ENCODE results near the gene LRP1B. TPM values are rescaled to one million over a fixed set of nuclear protein-coding genes. Genes with fewer than 3 reads are reported as not detected.
"Not testable (repeated sequence)": the region's sequence is repeated elsewhere in the genome, so short reads cannot be mapped to it uniquely, and the experiment has no call there.

The LRP1B gene
- total RNA-seq, 1 experiment from 2014 or later = 0.21 TPM

DNA sequence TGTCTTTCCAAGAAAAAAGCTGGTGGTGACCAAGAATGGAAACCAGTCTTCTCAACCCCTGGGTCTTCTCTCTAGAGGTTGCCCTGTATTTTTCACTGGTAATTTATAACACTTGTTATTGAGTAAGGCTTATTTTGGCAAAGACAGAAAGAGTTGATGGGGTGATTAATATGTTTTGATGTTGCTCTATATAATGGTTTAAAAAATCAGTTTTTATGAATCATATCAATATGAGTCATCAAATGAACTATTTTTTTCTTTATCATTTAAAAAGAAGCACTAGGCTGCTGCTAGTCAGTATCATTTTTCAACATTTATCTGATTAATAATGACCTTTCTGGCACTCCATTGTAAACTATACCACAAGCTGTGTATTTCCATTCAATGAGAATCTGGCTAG lies 1142.2 kb downstream of the LRP1B start:
- TF ChIP-seq, protein P1, sequence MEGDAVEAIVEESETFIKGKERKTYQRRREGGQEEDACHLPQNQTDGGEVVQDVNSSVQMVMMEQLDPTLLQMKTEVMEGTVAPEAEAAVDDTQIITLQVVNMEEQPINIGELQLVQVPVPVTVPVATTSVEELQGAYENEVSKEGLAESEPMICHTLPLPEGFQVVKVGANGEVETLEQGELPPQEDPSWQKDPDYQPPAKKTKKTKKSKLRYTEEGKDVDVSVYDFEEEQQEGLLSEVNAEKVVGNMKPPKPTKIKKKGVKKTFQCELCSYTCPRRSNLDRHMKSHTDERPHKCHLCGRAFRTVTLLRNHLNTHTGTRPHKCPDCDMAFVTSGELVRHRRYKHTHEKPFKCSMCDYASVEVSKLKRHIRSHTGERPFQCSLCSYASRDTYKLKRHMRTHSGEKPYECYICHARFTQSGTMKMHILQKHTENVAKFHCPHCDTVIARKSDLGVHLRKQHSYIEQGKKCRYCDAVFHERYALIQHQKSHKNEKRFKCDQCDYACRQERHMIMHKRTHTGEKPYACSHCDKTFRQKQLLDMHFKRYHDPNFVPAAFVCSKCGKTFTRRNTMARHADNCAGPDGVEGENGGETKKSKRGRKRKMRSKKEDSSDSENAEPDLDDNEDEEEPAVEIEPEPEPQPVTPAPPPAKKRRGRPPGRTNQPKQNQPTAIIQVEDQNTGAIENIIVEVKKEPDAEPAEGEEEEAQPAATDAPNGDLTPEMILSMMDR (IDR thresholded peaks at IDR 0.05; ENCODE audit: unreplicated experiment) = no peak
- no peaks in the 10 kb centered on the region for H3K36me3 Mint-ChIP-seq (ENCODE audit: insufficient read depth, unreplicated experiment)
- intact Hi-C loops (cut with micrococcal nuclease; ENCODE audit: unreplicated experiment) = no loop called here
- H3K4me1 Mint-ChIP-seq (ENCODE audit: low read depth, unreplicated experiment) = no peaks in the 10 kb centered on the region
- no peaks in the 10 kb centered on the region for H3K27me3 Mint-ChIP-seq (ENCODE audit: unreplicated experiment)
- CTCF ChIA-PET = no interaction called here
- H3K9me3 Mint-ChIP-seq (ENCODE audit: low read depth, unreplicated experiment) = no peaks in the 10 kb centered on the region
- no peak overlapping the region for H3K27ac Mint-ChIP-seq (ENCODE audit: unreplicated experiment)
- H3K4me3 Mint-ChIP-seq (ENCODE audit: low read depth, unreplicated experiment) = no peak overlapping the region
- no TSS peak for BruUV-seq (replicated peaks)
- DNase-seq = no peak

DNA sequence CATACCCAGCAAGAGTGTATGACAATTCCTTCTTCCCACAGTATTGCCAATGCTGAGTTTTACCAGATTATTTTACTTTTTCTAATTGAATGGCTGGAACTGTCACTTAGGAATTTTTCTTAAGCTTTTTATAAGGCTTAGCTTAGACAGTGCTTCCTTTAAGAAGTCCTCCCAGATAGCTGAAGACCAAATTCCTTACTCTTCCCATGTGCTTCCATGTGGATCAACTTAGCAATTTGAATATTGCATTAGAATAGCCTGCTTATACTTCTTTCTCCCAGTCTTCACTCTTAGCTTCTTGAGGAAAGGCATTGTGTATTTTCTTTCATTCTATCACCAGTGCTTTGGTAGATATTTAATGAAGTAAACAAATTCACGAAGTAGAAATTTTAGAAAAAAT lies 1144.4 kb downstream of the LRP1B start:
- H3K4me1 Mint-ChIP-seq (ENCODE audit: low read depth, unreplicated experiment) = no peaks in the 10 kb centered on the region
- no peak overlapping the region for H3K4me3 Mint-ChIP-seq (ENCODE audit: low read depth, unreplicated experiment)
- H3K36me3 Mint-ChIP-seq (ENCODE audit: insufficient read depth, unreplicated experiment) = no peaks in the 10 kb centered on the region
- no peaks in the 10 kb centered on the region for H3K27me3 Mint-ChIP-seq (ENCODE audit: unreplicated experiment)
- intact Hi-C loops (cut with micrococcal nuclease; ENCODE audit: unreplicated experiment) = no loop called here
- TF ChIP-seq, protein P1 (IDR thresholded peaks at IDR 0.05; ENCODE audit: unreplicated experiment) = no peak
- DNase-seq = no peak
- CTCF ChIA-PET = no interaction called here
- H3K27ac Mint-ChIP-seq (ENCODE audit: unreplicated experiment) = no peak overlapping the region
- no peaks in the 10 kb centered on the region for H3K9me3 Mint-ChIP-seq (ENCODE audit: low read depth, unreplicated experiment)
- BruUV-seq (replicated peaks) = no TSS peak

DNA sequence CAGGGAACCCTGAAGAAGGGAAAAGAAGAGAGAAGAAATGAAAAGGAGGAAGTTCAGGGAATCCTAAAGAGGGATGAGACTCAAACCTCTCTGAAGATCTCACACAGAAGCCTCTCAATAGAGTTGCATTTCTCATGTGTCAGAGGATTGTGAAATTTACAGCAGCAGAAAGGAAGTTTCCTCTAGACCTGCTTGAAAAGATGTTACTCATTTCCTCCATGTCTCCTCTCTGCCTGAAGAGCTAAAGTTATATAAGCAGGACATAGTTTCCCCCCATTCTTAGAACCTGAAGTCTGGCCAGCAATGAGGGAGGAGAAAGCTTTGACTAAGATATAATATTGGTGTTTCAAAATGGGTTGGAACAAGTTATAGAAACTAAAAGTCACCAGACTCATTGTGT lies 1155.6 kb downstream of the LRP1B start:
- H3K9me3 Mint-ChIP-seq (ENCODE audit: low read depth, unreplicated experiment) = no peaks in the 10 kb centered on the region
- no peaks in the 10 kb centered on the region for H3K36me3 Mint-ChIP-seq (ENCODE audit: insufficient read depth, unreplicated experiment)
- no peaks in the 10 kb centered on the region for H3K4me1 Mint-ChIP-seq (ENCODE audit: low read depth, unreplicated experiment)
- no TSS peak for BruUV-seq (replicated peaks)
- no peaks in the 10 kb centered on the region for H3K27me3 Mint-ChIP-seq (ENCODE audit: unreplicated experiment)
- DNase-seq = no peak
- no peak overlapping the region for H3K4me3 Mint-ChIP-seq (ENCODE audit: low read depth, unreplicated experiment)
- CTCF ChIA-PET = no interaction called here
- H3K27ac Mint-ChIP-seq (ENCODE audit: unreplicated experiment) = no peak overlapping the region
- TF ChIP-seq, protein P1 (IDR thresholded peaks at IDR 0.05; ENCODE audit: unreplicated experiment) = no peak
- intact Hi-C loops (cut with micrococcal nuclease; ENCODE audit: unreplicated experiment) = no loop called here

DNA sequence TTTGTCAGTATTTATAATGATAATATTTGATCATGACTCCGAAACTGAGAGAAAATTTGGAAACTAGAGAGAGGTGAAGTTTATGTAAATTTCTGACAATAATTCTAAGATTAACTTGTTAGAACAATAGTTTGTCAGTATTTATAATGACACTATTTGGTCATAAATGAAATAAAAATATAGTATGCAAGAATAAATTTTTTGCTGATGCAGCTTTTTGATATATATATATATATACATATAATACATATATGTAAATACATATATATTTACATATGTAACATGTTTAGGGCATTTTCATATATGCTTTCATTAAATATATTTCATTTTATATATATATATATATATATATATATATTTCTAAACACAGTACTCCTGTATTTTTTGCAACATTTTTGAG lies 1158.1 kb downstream of the LRP1B start:
- DNase-seq = no peak
- no peaks in the 10 kb centered on the region for H3K4me1 Mint-ChIP-seq (ENCODE audit: low read depth, unreplicated experiment)
- H3K36me3 Mint-ChIP-seq (ENCODE audit: insufficient read depth, unreplicated experiment) = no peaks in the 10 kb centered on the region
- intact Hi-C loops (cut with micrococcal nuclease; ENCODE audit: unreplicated experiment) = no loop called here
- no peak overlapping the region for H3K27ac Mint-ChIP-seq (ENCODE audit: unreplicated experiment)
- no peaks in the 10 kb centered on the region for H3K27me3 Mint-ChIP-seq (ENCODE audit: unreplicated experiment)
- CTCF ChIA-PET = no interaction called here
- no TSS peak for BruUV-seq (replicated peaks)
- TF ChIP-seq, protein P1 (IDR thresholded peaks at IDR 0.05; ENCODE audit: unreplicated experiment) = no peak
- H3K4me3 Mint-ChIP-seq (ENCODE audit: low read depth, unreplicated experiment) = no peak overlapping the region
- H3K9me3 Mint-ChIP-seq (ENCODE audit: low read depth, unreplicated experiment) = no peaks in the 10 kb centered on the region

DNA sequence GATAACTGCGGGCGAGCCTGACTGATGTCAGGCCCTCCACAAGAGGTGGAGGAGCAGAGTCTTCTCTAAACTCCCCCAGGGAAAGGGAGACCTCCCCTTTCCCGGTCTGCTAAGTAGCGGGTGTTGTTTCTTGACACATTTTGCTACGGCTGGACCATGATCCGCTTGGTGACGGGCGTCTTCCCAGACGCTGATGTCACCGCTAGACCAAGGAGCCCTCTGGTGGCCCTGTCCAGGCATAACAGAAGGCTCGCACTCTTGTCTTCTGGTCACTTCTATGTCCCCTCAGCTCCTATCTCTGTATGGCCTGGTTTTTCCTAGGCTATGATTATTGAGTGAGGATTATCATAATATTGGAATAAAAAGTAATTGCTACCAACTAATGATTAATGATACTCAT lies 1166.5 kb downstream of the LRP1B start:
- H3K27ac Mint-ChIP-seq (ENCODE audit: unreplicated experiment); H3K4me3 Mint-ChIP-seq (ENCODE audit: low read depth, unreplicated experiment); H3K36me3 Mint-ChIP-seq (ENCODE audit: insufficient read depth, unreplicated experiment); intact Hi-C loops (cut with micrococcal nuclease; ENCODE audit: unreplicated experiment); DNase-seq; H3K27me3 Mint-ChIP-seq (ENCODE audit: unreplicated experiment); H3K4me1 Mint-ChIP-seq (ENCODE audit: low read depth, unreplicated experiment); CTCF ChIA-PET; BruUV-seq (replicated peaks); H3K9me3 Mint-ChIP-seq (ENCODE audit: low read depth, unreplicated experiment): not testable (repeated sequence)
